Activated CD8-positive, alpha-beta T cell treated with anti-CD3 and anti-CD28 coated beads, Interleukin-2, amount 10 ng/mL, durations not matched to agents 7 days and 5 days (primary cell): ENCODE results near the gene GRID1. TPM values are rescaled to one million over a fixed set of nuclear protein-coding genes. Genes with fewer than 3 reads are reported as not detected.

Experiments
- ATAC-seq: fragments of 150-1000 bp; cut with Tn5 transposase; one replicate; pipeline ENCODE4 v1.10.0; 2021; ENCODE audit warnings: moderate library complexity
- CTCF ChIA-PET: fragments of 350-600 bp; sonication (Branson Sonifier 250); formaldehyde crosslinking; loops from one replicate; lab custom pipeline; 2021; ENCODE audit warnings: antibody characterized with exemption; lab: Charles Lee
- POLR2A ChIA-PET: fragments of 350-600 bp; sonication (Branson Sonifier 250); formaldehyde crosslinking; loops from one replicate; lab custom pipeline; 2021; ENCODE audit warnings: antibody characterized with exemption; lab: Charles Lee
- DNase-seq: peaks from one replicate; pipeline ENCODE4 v3.0.0-alpha.2; 2020
- H3K27ac Mint-ChIP-seq: one replicate; pipeline ENCODE4 v1.8.0; 2021; ENCODE audit warnings: mild to moderate bottlenecking, mixed read lengths
- H3K27me3 Mint-ChIP-seq: one replicate; pipeline ENCODE4 v1.8.0; 2021; ENCODE audit warnings: low read depth, mixed read lengths
- H3K36me3 Mint-ChIP-seq: one replicate; pipeline ENCODE4 v1.8.0; 2021; ENCODE audit warnings: low read depth, mixed read lengths
- H3K4me1 Mint-ChIP-seq: one replicate; pipeline ENCODE4 v1.8.0; 2021; ENCODE audit warnings: low read depth, mixed read lengths
- H3K4me3 Mint-ChIP-seq: one replicate; pipeline ENCODE4 v1.8.0; 2021; ENCODE audit warnings: mild to moderate bottlenecking, mixed read lengths
- H3K9me3 Mint-ChIP-seq: one replicate; pipeline ENCODE4 v1.8.0; 2022; ENCODE audit warnings: mixed read lengths; ENCODE audit not compliant: insufficient read depth
- total RNA-seq, 2 experiments: library from RNA; stranded (reverse); gene quantifications; one replicate each; pipeline ENCODE4 v1.2.3, GENCODE V29; 2021

The GRID1 gene
- total RNA-seq, 2 experiments from 2014 or later: not detected

DNA sequence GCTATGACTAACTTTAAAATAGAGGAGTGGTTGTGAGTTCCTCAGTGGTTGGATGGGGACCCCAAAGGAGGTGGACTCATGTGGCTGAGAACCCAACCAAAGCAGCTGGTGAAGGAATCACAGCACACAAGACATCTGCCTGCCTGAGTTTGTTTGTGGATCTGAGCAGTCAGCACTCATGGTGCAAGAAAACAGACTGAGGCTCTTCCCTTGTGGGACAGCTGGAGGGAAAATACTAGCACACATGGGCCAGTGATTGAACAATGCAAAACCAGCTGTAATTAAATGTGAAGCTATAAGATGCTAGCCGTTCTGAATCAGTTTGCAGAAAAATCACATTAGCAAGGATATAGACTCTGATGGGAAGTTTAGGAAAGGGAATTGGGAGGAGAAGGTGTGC lies 707.3 kb downstream of the GRID1 start:
- ChIA-PET CTCF (no interaction called here), POLR2A (no interaction called here)
- Mint-ChIP-seq H3K4me3 (no peak overlapping the region), H3K9me3 (no peaks in the 10 kb centered on the region), H3K27me3 (no peaks in the 10 kb centered on the region), H3K36me3 (no peaks in the 10 kb centered on the region), H3K4me1 (no peaks in the 10 kb centered on the region), H3K27ac (no peak overlapping the region)
- DNase-seq: no peak
- ATAC-seq: no peak

DNA sequence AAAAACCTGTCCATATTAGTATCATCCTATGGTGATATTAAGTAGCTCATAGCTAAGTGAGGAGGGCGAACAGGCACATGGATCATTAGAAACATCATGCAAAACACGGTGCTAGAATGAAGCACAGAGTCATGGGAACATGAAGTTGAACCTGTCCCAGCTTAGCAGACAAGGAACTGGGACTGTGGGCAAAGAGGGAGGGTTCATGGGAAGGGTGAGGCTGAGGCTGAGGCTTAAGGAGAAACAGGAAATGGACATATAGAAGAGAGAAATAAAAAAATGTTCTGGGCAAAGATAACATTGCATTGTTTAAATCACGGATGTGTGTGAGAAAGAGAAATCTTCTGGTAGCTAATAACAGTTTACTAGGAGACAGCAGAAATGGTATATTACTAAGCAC lies 708.1 kb downstream of the GRID1 start:
- no peak overlapping the region for H3K27ac Mint-ChIP-seq
- DNase-seq (no peak), ATAC-seq (no peak)
- no peaks in the 10 kb centered on the region for H3K27me3 Mint-ChIP-seq
- no peaks in the 10 kb centered on the region for H3K4me1 Mint-ChIP-seq
- H3K36me3 Mint-ChIP-seq: no peaks in the 10 kb centered on the region
- CTCF ChIA-PET: no interaction called here
- POLR2A ChIA-PET: no interaction called here
- no peak overlapping the region for H3K4me3 Mint-ChIP-seq
- no peaks in the 10 kb centered on the region for H3K9me3 Mint-ChIP-seq

DNA sequence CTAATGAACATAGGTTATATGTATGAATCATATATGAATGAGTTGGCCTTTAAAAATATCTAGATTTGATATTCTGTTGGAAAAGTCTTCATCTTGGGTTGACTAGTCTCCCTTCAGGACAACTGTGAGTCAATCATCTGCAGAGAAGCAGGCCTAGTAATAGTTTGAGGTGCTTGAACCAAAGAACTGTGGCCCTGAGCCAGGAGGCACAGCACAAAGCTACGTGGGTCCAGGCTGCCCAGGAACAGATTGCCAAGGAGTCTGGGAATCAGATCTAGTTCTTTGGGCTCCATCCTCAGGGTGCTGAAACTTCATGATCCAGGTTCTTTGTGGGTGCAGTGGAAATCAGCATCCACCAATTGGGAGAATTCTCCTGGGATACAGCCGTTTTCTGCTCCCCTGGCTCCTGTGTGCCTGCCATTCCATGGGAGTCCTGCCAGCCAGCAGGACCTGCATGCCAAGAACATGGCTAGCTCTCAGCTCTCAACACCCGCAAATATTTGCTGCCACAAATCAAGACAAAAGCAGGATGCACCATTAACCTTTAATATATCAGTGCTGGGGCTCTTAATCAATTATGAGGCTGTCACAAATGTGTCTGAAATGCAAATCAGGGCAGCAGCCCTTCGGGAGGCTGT lies 709.0 kb downstream of the GRID1 start:
- no peaks in the 10 kb centered on the region for H3K36me3 Mint-ChIP-seq
- ChIA-PET POLR2A (no interaction called here), CTCF (no interaction called here)
- no peaks in the 10 kb centered on the region for H3K4me1 Mint-ChIP-seq
- no peaks in the 10 kb centered on the region for H3K27me3 Mint-ChIP-seq
- no peak for ATAC-seq
- no peak overlapping the region for H3K4me3 Mint-ChIP-seq
- DNase-seq: no peak
- H3K27ac Mint-ChIP-seq: no peak overlapping the region
- H3K9me3 Mint-ChIP-seq: no peaks in the 10 kb centered on the region

DNA sequence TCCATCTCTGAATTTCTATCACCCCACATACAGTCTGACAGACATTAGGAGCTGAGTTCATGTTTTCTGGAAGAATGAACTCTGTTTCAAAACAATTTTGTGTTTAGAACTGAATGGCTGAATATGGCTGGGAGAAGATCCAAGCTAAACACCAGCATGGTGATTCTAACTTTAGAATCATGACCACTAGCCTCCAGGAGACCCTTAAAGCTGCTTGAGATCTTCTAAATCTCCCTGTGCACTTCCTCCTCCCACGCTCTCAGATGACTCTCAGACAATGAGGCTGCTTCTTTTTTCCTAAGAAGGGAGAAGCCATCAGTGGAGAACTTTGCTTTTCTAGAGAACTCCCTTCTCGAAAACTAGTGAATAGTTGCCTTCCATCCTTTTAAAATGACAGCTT lies 711.2 kb downstream of the GRID1 start:
- no peak for ATAC-seq
- DNase-seq: no peak
- no peaks in the 10 kb centered on the region for H3K36me3 Mint-ChIP-seq
- no peak overlapping the region for H3K4me3 Mint-ChIP-seq
- ChIA-PET CTCF (no interaction called here), POLR2A (no interaction called here)
- no peaks in the 10 kb centered on the region for H3K4me1 Mint-ChIP-seq
- H3K27me3 Mint-ChIP-seq: no peaks in the 10 kb centered on the region
- H3K9me3 Mint-ChIP-seq: no peaks in the 10 kb centered on the region
- H3K27ac Mint-ChIP-seq: no peak overlapping the region

DNA sequence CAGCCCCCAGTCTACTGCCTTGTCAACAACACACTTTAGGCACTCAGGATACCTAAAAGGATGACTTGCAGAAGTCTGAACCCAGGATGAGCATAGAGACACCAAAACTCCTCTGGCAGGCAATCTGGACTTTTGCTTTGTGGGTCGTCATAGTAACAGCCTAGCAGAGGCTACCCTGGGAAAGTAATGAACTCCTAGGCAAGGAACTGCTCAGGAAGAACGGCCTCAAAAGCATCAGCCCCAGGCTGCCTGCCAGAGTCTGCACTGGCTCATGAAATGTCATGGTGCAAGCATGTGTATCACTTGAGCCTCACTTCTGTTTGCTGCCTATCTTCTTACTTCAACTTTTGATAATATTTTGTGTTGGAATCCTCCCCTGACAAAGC lies 715.1 kb downstream of the GRID1 start:
- ATAC-seq (no peak), DNase-seq (no peak)
- H3K27me3 Mint-ChIP-seq: no peaks in the 10 kb centered on the region
- no peaks in the 10 kb centered on the region for H3K4me1 Mint-ChIP-seq
- H3K4me3 Mint-ChIP-seq: no peak overlapping the region
- H3K27ac Mint-ChIP-seq: no peak overlapping the region
- ChIA-PET POLR2A (no interaction called here), CTCF (no interaction called here)
- H3K36me3 Mint-ChIP-seq: no peaks in the 10 kb centered on the region
- H3K9me3 Mint-ChIP-seq: no peaks in the 10 kb centered on the region

DNA sequence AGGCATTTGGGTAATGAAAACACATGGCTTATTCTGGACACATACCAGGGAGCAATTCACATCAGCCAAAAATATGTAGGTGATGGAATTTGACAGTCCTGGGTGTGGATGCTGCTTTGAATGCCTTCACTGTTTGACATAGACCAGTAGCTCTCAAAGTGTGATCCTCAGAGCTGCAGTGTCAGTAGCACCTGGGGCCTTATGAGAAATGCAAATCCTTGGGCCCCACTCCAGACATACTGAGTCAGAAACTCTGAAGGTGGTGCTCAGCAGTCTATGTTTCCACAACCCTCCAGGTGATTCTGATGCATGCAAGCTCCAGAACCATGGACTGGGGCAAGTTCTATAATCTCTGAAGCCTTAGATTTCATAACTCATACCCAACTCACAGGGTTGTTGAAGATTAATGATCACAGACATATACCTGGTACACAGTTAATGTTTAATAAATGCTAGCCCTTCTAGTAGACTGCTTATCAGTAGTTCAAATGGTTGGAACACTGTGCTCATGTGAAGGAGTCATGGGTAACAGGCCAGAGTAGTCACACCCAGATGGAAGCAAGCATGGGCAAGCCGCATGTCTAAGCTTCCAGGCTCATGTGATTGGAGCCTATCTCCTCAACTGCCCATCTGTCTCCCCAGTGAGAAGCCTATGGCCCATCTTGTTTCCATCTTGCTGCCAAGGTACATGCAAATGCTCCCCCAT lies 715.7 kb downstream of the GRID1 start:
- ChIA-PET POLR2A (no interaction called here), CTCF (no interaction called here)
- Mint-ChIP-seq H3K9me3 (no peaks in the 10 kb centered on the region), H3K4me3 (no peak overlapping the region), H3K4me1 (no peaks in the 10 kb centered on the region), H3K27me3 (no peaks in the 10 kb centered on the region), H3K27ac (no peak overlapping the region), H3K36me3 (no peaks in the 10 kb centered on the region)
- DNase-seq (no peak), ATAC-seq (no peak)

DNA sequence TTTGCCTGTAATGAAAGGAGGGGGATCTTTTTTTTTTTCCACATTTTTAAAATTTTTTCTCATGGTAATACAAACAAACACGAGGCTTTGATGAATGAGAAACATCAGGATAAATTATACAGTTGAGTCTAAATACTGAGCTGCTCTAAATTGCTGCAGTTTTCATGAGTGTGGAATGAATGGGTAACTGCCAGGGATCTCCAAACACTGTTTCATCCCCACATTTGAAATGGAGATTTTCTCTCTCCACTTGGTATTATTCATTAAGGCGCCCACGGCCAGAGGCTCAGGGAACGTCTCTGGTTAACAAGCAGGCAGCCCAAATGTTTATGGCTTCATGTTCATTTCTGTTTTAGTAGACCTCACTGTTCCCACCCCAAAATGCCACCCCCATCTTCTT lies 717.1 kb downstream of the GRID1 start:
- Mint-ChIP-seq H3K9me3 (no peaks in the 10 kb centered on the region), H3K27ac (no peak overlapping the region), H3K27me3 (no peaks in the 10 kb centered on the region), H3K4me3 (no peak overlapping the region), H3K4me1 (no peaks in the 10 kb centered on the region), H3K36me3 (no peaks in the 10 kb centered on the region)
- ChIA-PET POLR2A (no interaction called here), CTCF (no interaction called here)
- ATAC-seq (no peak), DNase-seq (no peak)

DNA sequence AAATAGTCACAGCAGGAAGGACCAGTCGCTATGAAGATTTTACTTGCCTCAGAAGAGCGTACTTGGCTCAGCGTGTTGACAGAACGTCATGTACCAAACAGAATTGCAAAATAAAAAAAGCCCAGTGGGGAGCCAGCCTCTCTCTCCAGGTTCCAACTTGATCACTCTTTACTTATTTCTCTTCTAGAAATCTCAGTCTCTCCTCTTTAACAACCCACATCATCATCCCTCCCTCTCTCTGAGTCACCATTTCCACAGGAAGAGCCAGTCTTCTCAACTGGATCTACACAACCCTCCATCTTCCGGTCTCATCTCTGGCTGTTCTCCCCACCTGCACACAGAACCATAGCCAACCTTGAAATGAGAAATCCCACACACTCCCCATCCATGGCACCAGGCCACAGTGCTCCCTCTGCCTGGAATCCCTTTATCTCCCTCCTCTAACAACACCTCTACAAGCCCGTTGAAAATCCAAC lies 718.3 kb downstream of the GRID1 start:
- Mint-ChIP-seq H3K4me1 (no peaks in the 10 kb centered on the region), H3K36me3 (no peaks in the 10 kb centered on the region), H3K27ac (no peak overlapping the region), H3K27me3 (no peaks in the 10 kb centered on the region), H3K4me3 (no peak overlapping the region), H3K9me3 (no peaks in the 10 kb centered on the region)
- ChIA-PET POLR2A (no interaction called here), CTCF (no interaction called here)
- DNase-seq (no peak), ATAC-seq (no peak)

DNA sequence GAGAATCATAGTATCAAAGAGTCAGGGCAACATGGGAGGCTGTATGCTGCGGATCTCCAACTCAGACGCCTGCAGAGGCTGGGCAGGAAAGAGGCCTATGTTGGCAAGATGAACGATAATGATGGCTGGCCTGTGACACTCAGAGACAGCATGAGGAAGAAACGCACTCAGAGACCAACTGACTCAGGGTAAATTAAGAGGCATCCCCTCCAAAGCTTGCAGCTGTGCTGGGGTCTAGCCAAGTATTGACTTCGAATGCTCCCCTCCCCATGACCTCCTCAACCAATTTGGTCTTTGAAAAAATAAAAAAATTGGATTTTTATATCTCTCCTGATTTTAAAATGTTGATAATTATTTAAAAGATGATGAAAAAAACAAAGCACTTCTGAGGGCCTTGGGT lies 718.9 kb downstream of the GRID1 start:
- CTCF ChIA-PET: no interaction called here
- no peaks in the 10 kb centered on the region for H3K27me3 Mint-ChIP-seq

DNA sequence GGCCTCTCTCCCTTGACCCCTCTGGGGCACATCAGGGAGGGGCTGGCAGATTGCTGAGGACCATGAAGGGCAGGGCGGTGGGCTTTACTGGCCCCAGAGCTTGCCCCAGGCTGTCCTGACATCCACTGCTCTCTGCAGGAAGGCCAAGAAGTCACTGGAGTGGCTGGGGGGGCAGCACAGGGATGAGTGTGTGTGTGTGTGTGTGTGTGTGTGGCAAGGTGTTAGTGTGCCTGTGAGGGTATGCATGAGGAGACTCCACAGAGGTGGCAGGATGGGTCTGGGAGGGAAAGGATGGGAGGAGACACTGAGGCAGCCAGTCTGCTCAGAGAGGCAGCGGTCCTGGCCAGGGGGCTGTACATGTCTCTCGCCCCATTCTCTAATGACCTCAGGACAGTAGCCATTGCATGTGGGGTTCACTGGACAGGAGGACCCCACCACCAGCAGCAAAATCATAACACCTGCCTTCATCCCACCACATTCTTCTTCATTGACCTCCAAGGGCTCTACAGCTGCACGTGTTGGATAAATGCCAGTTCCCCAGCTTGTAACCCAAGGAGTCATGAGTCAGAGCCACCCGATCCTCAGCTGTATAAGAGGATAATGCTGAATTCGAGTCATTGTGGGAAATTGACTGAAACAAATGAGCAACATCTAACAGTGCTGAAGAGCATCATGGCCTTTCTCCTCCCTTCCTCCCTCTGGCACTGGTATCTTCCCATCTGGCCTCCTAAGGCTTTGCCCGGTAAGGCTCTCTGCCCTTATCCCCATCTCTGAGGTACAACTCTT lies 720.5 kb downstream of the GRID1 start:
- no peaks in the 10 kb centered on the region for H3K27me3 Mint-ChIP-seq

More for the DNA sequence above, 718.9 kb downstream of the GRID1 start:
- Mint-ChIP-seq H3K27ac (no peak overlapping the region), H3K9me3 (no peaks in the 10 kb centered on the region), H3K4me3 (no peak overlapping the region), H3K36me3 (no peaks in the 10 kb centered on the region), H3K4me1 (no peaks in the 10 kb centered on the region)
- POLR2A ChIA-PET: no interaction called here
- ATAC-seq (no peak), DNase-seq (no peak)

DNA sequence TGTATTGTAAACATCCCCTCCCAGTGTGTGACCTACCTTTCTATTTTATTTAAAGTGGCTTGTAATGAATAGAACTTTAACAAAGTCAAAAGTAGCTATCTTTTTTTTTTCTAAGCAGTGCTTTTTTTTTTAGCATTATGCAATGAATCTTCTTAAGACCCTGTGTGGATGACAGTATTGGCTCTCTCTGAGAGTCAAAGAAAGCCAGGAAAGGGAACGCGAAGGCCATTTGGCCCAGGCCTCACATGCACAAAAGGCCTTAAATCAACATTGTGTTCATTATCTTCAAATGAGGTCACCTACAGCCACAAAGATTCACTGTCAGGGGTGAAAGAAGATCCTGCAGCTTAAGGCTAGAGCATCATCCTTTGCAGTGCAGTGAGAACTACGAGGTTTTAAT lies 721.5 kb downstream of the GRID1 start:
- POLR2A ChIA-PET: interaction anchor here (0.5 kb wide), 1 partner anchor 1261 kb away, joined by 3 read pairs; no protein-coding TSS in a partner anchor

More for the DNA sequence above, 720.5 kb downstream of the GRID1 start:
- H3K4me3 Mint-ChIP-seq: no peak overlapping the region
- ATAC-seq: no peak
- DNase-seq: no peak
- ChIA-PET POLR2A (no interaction called here), CTCF (no interaction called here)
- no peaks in the 10 kb centered on the region for H3K9me3 Mint-ChIP-seq
- H3K36me3 Mint-ChIP-seq: no peaks in the 10 kb centered on the region
- H3K27ac Mint-ChIP-seq: no peak overlapping the region
- no peaks in the 10 kb centered on the region for H3K4me1 Mint-ChIP-seq

DNA sequence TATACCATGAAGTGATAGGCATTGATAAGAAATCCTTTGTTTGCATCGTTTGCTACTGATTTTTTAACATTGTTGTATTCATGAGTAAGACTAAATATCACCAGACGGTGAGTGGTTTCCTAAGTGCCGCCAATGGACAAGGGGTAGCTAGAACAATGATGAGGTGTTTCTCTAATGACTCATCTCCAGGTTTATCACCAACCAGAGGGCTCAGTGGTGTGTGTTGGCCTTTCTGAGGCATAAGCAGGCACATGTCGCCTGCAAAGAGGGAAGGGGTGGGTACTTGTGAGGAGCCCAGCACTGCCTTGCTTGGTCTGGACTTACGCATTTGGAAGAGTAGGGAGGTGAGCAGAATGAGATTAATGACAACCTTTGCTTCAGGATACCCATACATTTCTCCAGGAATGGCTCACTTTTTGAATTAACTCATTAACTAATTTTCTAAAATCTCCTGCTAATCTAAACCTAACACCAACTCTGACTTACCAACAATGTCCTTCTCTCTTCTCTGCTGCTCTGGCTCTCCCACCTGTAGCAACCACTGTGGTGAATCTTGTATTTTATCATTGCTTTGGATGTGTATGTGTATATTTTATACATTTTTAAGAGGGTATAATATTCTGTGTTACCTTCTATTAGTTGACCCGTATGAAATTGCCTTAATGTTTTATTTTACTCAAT lies 722.6 kb downstream of the GRID1 start:
- Mint-ChIP-seq H3K36me3 (no peaks in the 10 kb centered on the region), H3K9me3 (no peaks in the 10 kb centered on the region), H3K4me3 (no peak overlapping the region), H3K4me1 (no peaks in the 10 kb centered on the region), H3K27ac (no peak overlapping the region), H3K27me3 (no peaks in the 10 kb centered on the region)
- no peak for DNase-seq
- no peak for ATAC-seq
- CTCF ChIA-PET: no interaction called here
- POLR2A ChIA-PET: no interaction called here

More for the DNA sequence above, 721.5 kb downstream of the GRID1 start:
- Mint-ChIP-seq H3K27me3 (no peaks in the 10 kb centered on the region), H3K4me1 (no peaks in the 10 kb centered on the region), H3K9me3 (no peaks in the 10 kb centered on the region), H3K27ac (no peak overlapping the region), H3K36me3 (no peaks in the 10 kb centered on the region), H3K4me3 (no peak overlapping the region)
- CTCF ChIA-PET: no interaction called here
- ATAC-seq: no peak
- no peak for DNase-seq
